Skin epidermis (tissue), 12 donors: ENCODE data around the gene CUL9.

Experiments used
- H3K27ac ChIP-seq, 21 experiments: fragments of 200-600 bp; sonication (generic) in 11 of 21; one replicate each; pipeline ENCODE4 v1.5.0; 2020; ENCODE audit warnings: mild to moderate bottlenecking in 3 of 21, inconsistent platforms in 2 of 21, moderate library complexity in 2 of 21
- H3K4me3 ChIP-seq, 7 experiments: fragments of 200-600 bp; sonication (generic) in 2 of 7; one replicate each; pipeline ENCODE4 v1.5.0; 2020; ENCODE audit warnings: inconsistent platforms in 2 of 7, mild to moderate bottlenecking in 2 of 7, moderate library complexity in 1 of 7

Gene CUL9

DNA sequence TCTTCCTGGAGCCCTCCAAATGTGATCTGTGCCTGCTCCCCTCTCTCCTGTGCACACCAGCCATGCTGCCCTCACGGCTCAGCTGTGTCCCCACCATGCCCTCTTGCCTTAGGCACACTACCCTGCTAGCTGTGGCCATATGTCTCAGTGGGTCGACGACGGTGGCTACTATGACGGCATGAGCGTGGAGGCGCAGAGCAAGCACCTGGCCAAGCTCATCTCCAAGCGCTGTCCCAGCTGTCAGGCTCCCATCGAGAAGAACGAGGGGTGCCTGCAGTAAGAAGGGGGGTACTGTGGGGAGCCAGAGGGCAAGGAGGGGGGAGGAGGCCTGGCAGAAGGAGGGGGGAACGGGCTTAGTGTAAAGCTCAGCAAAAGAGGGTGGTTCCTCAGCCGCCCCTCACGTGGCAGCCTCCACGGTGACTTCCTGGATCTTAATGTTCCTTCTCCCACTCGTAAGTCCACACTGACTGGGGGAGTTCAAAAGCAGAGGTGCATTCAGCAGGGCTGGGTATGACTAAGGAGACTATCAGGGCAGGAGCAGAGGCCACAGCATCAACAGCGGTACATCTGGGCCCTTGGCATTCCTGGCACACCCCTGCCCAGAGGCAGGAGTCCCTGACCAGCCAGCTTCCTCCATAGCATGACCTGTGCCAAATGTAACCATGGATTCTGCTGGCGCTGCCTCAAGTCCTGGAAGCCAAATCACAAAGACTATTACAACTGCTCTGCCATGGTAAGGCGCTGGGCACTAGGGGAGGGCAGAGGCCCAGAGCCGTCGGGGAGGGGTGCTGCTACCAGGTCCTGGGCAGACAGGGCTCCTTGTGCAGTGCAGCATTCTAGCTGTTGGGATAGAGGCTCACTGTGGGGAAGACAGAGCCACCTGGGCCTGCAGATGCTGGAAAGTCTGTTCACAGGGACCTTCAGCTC, 39.3 kb downstream of the CUL9 start:
- peak overlapping the region in 5 of 21 experiments; percentile 4 to 90 (median 39) for H3K27ac ChIP-seq
- no peak overlapping the region for H3K4me3 ChIP-seq

DNA sequence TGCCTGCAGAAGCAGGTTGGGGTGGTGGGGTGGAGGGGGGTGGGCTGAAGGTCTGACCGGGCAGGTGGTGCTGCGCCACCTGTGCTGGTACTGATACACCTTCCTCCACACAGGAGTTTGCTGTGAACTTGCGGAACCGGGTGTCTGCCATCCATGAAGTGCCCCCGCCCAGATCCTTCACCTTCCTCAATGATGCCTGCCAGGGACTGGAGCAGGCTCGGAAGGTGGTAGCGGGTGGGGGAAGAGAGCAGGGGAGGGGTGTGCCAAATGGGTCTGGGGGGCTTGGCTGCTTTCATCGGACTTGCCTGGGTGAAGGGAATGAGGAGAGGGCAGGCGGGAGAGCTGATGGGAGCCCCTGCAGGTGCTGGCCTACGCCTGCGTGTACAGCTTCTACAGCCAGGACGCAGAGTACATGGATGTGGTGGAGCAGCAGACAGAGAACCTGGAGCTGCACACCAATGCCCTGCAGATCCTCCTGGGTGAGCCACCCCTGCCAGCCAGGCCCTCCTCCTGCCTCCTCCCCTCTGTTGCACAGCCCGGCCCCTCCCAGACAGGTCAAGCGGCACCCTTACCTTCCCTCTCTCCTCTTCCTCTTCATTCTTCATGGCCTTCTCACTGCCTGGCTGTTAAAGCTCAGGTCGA, 40.5 kb downstream of the CUL9 start:
- H3K27ac ChIP-seq = peak overlapping the region in 4 of 21 experiments; percentile 6 to 90 (median 76)
- H3K4me3 ChIP-seq = peak overlapping the region in 1 of 7 experiments; percentile 4

GRCh38 chr6:43223175-43223574, 41.2 kb downstream of the CUL9 start:
- Histone ChIP-seq H3K27ac (peak overlapping the region in 9 of 21 experiments; percentile 6 to 90 (median 76)), H3K4me3 (no peak overlapping the region)

DNA sequence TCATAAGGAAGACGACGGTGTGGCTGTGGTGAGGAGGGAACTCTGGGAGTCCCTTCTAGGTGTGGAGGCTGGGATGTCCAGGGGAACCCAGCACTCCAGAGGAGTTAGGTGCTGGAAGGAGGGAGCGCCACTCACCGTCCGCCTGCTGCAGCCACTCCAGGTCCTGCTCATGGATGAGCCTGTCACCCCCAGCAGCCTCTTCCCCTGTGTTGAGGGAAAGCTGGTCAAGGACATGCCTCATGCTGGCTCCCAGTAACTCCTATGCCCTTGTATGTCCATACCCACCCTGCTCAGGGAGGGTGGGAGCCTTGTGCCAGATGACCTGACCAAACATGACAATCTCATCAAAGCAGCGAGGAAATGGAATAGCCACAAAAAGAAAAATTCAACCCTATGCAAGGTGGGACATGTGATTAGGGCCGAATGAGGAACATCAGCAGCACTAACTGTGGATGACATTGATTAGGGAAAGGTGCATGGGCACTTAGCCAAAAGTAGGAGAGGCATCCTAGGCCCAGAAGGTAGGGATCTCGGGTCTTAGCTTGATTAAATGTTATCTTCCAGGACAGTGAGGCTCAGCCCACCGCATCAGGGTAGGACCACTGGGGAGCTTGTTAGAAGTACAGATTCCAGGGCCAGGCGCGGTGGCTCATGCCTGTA, 44.3 kb downstream of the CUL9 start:
- Histone ChIP-seq H3K4me3 (no peak overlapping the region), H3K27ac (peak overlapping the region in 3 of 21 experiments; percentile 8 to 90 (median 49))

DNA sequence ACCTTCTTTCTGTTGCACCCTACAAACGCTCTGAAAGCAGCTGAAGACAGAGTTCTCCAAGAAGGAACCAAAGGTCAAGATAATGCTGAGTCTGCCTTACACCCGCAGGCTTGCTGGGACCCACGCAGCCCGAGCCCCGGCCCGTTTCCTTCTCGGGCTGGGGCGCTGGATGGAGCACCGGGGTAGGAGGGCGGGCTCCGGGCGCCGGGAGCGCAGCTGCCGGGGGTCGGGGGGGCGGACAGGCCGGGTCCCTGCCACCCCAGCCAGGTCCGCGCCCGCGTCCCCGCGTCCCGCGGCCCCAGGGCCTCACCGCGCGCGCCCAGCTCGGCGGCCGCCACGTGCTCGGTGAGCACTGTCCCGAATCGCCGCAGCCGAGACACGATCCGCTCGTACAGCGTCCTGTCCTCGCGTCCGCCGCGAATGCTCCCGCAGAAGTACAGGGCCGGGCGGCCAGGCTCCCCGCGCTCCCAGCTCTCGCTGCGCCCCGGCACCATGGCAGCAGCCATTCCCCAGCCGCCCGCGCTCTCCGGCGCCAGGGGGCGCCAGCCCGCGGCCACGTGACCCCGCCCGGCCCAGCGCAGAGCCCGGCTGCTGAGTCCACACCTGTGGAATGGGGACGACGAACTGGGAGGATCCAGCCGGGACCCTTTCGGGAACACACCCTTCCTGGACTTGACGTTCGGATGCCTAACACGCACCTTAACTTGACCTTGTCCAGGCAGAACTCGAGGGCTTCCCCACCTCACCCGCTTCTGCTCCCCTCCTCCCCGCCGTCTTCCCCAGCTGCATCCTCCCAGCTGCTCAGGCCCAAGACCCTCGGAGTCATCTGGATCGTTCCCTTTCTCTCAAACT, 47.2 kb downstream of the CUL9 start, which contains the start of gene DNPH1:
Gene DNPH1, minus strand, starts transcription at position 531 of the 852 bp plus-strand sequence. Its CDS starts 25 bp downstream, at position 506.
- Histone ChIP-seq H3K4me3 (peak within 1 kb of the TSS; percentile 43 to 84 (median 66)), H3K27ac (peak within 1 kb of the TSS in 20 of 21 experiments; percentile 0 to 87 (median 76))

DNA sequence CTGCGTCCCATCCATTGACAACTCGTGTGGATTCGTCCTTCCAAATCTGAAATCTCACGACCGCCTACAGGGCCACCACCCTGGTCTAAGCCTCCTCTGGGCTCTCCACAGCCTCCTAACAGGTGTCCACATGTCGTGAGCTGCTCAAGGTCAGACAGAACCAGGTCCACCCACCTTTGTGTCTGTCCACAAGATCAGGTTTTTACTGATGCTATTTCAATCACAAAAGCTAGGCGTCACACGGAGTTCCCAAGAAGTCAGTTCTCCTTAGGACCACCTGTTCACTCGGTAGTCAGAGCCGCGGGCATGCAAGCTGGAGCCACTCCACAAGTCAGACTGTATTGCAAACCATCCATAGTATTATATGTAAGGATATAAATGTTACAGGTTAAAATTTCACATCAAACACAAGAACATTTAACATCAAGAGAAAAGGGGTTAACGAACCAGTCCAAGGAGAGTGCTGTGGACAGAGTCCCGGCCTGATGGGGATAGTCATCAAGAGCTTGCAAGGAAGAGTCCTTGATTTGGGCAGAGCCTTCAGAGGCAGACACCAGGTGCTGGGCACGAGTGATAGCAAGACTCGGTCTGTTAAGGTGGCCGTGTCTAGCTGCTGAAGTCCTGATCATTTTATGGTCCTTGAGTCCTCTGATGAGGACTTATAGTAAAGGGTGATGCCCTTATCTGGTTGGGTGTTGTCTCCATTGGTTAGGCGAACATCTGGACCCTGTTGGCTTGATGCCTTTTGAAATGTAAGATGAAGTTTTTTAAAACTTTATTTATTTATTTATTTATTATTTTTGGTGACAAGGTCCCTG, 48.0 kb downstream of the CUL9 start:
- peak overlapping the region in 6 of 21 experiments; percentile 73 to 87 (median 84) for H3K27ac ChIP-seq
- H3K4me3 ChIP-seq = peak overlapping the region in 5 of 7 experiments; percentile 43 to 84 (median 72)

GRCh38 chr6:43231053-43231452, 49.1 kb downstream of the CUL9 start:
- H3K4me3 ChIP-seq = no peak overlapping the region
- H3K27ac ChIP-seq = no peak overlapping the region

DNA sequence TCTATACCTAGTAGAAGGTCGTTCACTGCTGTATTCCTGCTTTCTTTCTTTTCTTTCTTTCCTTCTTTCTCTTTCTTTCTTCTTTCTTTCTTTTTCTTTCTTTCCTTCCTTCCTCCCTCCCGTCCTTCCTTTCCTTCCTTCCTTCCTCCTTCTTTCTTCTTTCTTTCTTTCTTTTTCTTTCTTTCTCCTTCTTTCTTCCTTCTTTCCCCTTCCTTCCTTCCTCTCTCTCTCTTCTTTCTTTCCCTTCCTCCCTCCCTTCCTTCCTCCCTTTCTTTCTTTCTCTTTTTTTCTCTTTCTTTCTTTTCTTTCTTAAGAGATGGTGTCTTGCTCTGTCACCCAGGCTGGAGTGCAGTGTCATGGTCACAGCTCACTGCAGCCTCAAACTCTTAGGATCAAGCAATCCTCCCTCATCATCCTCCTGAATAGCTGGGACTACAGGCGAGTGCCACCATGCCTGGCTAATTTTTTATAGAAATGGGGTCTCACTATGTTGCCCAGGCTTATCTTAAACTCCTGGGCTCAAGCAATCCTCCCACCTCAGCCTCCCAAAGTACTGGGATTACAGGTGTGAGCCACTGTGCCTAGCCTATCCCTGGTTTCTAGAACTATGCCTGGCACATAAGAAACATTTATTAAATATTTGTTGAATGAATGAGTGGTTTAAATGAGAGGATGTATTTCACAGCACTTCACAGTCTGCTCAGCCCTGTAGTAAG, 49.9 kb downstream of the CUL9 start:
- no peak overlapping the region for H3K4me3 ChIP-seq
- no peak overlapping the region for H3K27ac ChIP-seq

DNA sequence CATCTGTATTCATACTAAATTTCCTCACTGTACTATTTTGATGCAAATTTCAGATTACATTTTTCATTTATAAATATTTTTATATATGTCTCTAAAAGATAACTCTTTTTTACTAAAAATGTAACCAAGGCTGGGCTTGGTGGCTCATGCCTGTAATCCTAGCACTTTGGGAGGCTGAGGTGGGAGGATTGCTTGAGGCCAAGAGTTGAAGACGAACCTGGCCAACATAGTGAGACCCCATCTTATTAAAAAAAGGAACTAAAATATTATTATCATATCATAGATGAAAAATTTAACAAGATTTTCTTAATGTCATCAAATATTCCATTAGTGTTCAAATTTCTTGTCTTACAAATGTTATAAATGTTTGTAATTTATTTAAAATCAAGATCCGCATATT, 53.8 kb downstream of the CUL9 start:
- H3K27ac ChIP-seq = no peak overlapping the region

GRCh38 chr6:43239054-43239453, 57.1 kb downstream of the CUL9 start:
- Histone ChIP-seq H3K27ac (no peak overlapping the region), H3K4me3 (no peak overlapping the region)

More for the DNA sequence above, 53.8 kb downstream of the CUL9 start:
- no peak overlapping the region for H3K4me3 ChIP-seq

GRCh38 chr6:43240950-43241349, 59.0 kb downstream of the CUL9 start:
- Histone ChIP-seq H3K27ac (no peak overlapping the region), H3K4me3 (no peak overlapping the region)

GRCh38 chr6:43241446-43241845, 59.5 kb downstream of the CUL9 start:
- no peak overlapping the region for H3K27ac ChIP-seq

GRCh38 chr6:43242908-43243663, 61.1 kb downstream of the CUL9 start, which contains the start of gene TTBK1:
TTBK1 (plus strand) TSS chr6:43243481; CDS start chr6:43246661, 3,180 bp downstream.
- Histone ChIP-seq H3K27ac (no peak within 1 kb of the TSS), H3K4me3 (no peak within 1 kb of the TSS)

More at GRCh38 chr6:43241446-43241845, 59.5 kb downstream of the CUL9 start:
- H3K4me3 ChIP-seq = no peak overlapping the region

- Histone ChIP-seq H3K4me3 (no peak overlapping the region), H3K27ac (no peak overlapping the region)
Observed at GRCh38 chr6:43243664-43244321, 61.8 kb downstream of the CUL9 start.

DNA sequence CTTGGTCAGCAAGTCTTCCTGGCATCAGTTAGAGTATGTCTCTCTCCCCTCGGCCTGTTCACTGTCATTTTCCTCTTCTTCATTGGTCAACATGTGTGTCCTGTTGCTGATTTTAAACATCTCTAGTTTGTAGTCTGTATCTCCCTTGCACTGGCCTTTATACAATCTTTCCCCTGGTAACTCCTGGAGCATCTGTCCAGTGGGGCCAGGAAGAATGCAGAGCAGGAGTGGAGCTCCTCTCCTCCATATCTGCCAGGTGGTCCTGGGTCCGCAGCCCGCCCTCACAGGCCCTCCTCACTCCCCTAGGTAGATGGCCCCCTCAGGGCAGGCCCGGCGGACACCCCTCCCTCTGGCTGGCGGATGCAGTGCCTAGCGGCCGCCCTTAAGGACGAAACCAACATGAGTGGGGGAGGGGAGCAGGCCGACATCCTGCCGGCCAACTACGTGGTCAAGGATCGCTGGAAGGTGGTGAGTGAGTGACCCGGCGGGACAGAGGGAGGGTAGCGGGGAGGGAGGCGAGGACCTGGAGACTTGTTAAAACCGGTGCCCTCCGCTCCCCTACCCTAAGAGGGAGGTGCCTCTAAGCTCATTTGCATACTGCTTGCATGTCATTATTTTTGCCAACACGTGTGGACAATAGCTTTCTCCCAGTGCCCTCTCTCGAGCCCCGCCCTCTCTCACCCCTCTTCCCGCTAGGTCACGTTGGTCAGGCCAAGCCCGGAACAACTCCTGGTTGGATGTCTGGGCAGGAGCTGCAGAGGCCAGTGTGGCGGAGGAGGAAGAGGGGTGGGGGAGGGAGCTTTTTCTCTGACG, 64.5 kb downstream of the CUL9 start:
- H3K27ac ChIP-seq = no peak overlapping the region

More for the DNA sequence above, 64.5 kb downstream of the CUL9 start:
- peak overlapping the region; percentile 24 to 38 (median 31) for H3K4me3 ChIP-seq
